T-helper 2 cell (primary cell): ENCODE results near the gene FOXN3.

Experiments used
- DNase-seq, 5 experiments: peaks; one replicate each; pipeline versions ENCODE4 v3.0.0 to v3.0.0-alpha.2; 2012 to 2022

Gene FOXN3

DNA sequence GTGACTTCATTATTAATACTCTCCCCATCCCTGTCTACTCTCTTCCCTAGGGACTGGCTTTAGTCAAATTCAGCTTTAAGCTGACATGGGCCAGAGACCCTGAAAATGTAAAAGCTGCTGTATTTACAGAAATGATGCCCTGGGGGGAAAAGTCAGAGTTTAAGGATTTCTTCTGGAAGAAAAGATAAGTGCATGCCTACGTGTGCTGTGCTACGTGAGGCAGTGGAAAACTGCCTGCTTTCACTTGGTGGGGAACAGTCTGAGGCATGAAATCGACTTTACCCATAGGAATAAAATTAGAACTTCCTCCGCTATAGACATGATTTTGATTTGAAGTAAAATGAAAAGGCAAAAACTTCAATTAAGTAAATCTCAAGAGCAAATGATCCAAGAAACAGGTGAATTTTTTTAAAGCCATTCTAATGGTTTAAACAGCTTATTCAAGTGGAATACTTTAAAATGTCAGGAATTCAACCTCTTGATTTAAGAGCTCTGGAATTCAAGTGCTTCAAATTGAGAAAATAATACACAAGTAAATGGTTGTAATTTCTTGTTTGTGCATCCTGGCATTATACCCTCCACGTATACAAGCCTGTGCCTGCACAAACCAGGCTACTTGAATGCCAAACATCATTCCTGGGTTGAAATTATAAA is 168.5 kb downstream of the FOXN3 start:
- DNase-seq: no peak

DNA sequence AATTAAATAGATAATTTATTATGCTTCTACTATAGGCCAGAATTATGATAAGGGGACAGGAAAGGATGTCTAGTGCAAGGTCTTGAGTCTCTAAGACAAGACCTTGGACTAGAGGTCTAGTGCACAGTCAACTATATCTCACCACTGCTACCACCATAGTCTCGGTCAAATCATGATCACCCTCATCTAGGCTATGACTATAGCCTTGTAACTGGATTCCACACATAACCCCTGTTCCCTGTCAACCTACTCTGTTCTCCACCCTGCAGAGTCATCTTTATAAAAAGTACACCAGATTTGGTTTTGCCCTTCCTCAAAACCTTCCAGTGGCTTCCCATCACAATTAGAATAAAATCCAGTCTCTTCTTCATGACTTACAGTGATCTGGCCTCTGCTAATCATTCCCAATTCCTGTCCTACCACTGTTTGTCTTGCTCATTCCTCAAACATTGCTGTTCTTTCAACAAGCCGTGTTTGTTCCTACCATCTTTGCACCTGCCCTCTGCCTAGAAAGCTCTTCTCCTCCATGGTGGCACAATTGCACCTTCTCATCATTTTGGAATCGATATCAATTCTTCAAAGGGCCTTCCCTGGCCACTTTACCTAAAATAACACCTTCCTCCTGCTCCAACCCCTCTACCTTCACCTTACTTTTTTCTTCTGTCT is 169.4 kb downstream of the FOXN3 start:
- no peak for DNase-seq

DNA sequence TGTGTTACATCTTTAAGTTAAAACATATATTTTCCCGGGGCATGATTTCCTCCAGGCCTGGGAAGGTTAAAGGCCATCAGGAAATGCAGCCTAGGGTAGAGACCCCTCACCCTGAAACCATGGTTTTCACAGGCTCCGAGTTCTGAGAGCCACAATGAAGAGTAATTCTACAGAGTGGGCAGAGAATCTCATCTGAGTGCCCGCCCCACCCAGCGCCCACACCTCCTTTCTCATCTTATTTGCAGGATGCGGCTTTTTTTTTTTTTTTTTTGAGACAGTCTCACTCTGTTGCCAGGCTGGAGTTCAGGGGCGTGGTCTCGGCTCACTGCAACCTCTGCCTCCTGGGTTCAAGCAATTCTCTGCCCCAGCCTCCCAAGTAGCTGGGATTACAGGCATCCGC is 170.7 kb downstream of the FOXN3 start:
- DNase-seq: no peak

GRCh38 chr14:89245802-89246201 is 171.2 kb downstream of the FOXN3 start:
- no peak for DNase-seq

GRCh38 chr14:89244720-89245119 is 172.3 kb downstream of the FOXN3 start:
- no peak for DNase-seq

- no peak for DNase-seq
Observed at GRCh38 chr14:89243741-89244140, 173.3 kb downstream of the FOXN3 start.

DNA sequence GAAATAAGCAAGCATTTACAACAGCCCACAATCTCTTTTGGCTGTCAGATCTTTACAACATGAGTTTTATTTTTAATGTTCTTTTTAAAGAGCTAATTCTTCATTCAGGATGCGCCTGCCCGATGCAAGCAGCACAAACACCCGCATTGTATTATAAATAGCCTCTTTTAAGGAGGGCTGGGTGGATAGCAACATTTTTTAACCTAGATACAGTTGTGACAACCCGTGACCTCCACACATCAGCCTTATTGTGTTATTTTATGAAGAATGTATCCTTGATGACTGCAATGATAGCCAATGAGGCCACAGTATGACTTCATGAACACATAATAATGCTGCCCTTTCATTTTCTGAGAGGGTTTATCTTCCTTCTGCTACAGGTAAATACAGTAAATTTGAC is 173.7 kb downstream of the FOXN3 start:
- no peak for DNase-seq

GRCh38 chr14:89242652-89243279 is 174.3 kb downstream of the FOXN3 start:
- no peak for DNase-seq

DNA sequence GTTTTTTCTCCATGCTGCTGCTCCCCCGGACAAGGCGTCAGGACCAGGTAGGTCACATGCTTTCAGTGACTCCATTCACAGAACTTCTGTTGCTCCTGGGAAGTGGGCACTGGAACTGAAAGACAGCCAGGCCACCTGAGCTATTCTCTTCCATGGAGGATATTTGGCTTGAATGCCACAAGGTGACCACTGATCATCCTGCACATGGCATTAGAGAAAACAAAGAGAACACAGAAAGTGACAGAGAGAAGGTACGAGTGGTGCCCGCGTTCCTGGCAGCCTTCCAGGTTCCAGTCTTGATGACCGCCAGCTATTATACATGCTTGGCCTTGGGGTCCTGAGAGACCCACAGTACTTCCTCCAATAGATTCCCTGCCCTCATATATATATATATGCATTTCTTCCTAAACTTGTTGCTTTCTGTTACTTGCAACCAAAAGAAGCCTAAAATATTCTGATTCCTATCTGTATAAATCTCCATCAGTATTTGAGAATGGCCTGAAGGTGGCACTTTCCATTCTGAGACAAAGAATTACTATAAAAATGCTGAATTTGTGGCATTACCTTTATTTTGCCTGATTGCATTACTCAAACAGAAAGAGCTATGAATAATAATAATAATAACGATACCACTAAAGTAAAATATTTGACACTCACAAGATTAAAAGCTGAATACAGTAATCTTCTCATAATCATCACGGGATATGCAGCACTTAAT is 174.9 kb downstream of the FOXN3 start:
- DNase-seq: no peak

DNA sequence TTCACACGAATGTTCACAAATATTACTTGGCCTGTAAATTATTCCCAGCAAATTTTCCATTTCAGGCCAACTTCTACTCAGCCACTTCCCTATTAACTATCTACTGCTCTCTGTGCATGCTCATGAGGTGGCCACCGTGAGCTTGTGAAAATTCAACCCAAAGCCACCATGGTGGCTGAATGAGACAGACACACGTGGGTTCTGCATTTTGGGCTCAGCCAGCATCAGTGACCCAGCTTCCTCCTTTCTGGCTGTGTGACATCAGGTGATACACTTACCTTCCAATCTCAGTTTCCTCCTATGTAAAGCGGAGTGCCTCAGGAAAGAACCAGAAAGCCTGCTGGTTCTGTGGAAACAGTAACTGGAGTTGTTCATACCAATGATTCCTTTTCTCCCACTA is 175.8 kb downstream of the FOXN3 start:
- no peak for DNase-seq

- DNase-seq: peak in 1 of 5 experiments; percentile 17
Observed at GRCh38 chr14:89240414-89240813, 176.6 kb downstream of the FOXN3 start.

GRCh38 chr14:89239023-89239422 is 178.0 kb downstream of the FOXN3 start:
- no peak for DNase-seq

- no peak for DNase-seq
Observed at GRCh38 chr14:89237921-89238529, 179.0 kb downstream of the FOXN3 start.

DNA sequence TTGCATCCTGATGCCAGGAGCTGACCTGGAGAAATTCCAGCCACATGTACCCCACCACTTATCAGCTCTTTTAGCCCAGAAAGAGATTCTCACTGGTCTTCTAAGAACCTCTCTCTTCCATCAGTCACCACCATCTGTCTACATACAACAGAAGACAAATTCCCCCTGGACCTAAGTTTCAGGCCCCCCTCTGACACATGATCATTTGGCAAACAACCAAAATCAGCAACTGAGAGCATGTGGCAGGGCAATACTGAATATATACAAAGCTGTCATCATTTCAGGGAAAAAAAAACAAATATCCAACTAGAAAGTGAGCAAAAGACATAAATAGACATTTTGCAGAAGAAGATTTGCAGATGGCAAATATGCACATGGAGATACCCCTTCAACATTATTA is 180.2 kb downstream of the FOXN3 start:
- DNase-seq: no peak

DNA sequence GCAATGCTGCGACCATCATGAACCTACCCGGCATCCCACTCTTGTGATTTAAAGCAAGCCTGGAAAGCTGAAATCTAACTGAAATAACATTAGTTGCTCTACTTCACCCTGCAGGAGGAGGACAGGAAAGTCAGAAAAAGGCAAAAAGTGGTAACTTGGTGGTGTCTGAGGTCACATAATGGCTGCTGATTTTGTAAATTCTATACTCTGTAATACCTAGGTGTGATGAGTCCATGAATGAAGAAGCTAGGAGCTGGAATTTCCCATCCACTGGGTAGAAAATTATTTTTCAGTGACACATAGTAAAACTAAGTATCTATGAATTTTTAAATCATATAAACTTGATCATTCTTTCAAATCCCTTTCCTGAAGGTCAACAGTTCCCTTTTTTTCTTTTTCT is 183.8 kb downstream of the FOXN3 start:
- no peak for DNase-seq

GRCh38 chr14:89232265-89233070 is 184.6 kb downstream of the FOXN3 start:
- no peak for DNase-seq

- DNase-seq: no peak
Observed at GRCh38 chr14:89231426-89232113, 185.5 kb downstream of the FOXN3 start.

DNA sequence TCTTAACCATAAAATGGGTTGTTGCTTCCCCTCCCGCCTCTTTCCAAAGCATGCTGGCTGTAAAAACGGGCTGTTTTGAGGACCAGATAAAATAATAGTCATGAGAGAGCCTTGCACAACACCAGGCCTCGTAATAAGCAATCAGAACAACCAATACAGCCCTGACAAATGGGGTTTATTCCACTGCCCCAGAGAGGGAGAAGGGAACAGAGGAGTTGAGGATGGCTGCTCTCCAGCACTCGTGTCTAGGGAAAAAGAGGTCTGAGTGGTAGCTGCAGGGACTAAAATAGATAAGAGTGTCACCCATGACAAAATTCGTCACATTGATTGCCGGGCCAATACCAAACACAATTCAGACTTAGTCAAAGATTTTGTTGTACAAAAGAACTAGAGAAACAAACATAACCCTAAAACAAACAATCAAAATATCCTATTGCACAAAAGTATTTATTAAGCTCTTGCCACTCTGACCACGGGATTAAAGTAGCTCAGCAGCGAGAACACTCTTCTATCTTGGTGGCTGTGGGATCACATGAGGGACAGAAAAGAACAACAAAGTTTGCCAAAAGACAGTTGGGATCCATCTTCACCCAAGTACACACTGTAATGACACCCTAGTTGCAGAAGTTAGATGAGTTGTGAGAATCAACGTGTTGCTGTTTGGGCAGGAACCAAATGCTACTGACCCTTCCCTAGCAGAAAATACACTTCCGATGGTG is 188.0 kb downstream of the FOXN3 start:
- DNase-seq: no peak

GRCh38 chr14:89227496-89227836 is 189.6 kb downstream of the FOXN3 start:
- DNase-seq: peak in 1 of 5 experiments; percentile 7

- DNase-seq: no peak
Observed at GRCh38 chr14:89226801-89227495, 190.1 kb downstream of the FOXN3 start.
